Measurements from ENCODE around the gene UNC13C.

The UNC13C gene

GRCh38 chr15:54576298-54576935 is 598.2 kb downstream of the UNC13C start:
- no peak for DNase-seq

GRCh38 chr15:54577476-54578250 is 599.4 kb downstream of the UNC13C start:
- DNase-seq: no peak

DNA sequence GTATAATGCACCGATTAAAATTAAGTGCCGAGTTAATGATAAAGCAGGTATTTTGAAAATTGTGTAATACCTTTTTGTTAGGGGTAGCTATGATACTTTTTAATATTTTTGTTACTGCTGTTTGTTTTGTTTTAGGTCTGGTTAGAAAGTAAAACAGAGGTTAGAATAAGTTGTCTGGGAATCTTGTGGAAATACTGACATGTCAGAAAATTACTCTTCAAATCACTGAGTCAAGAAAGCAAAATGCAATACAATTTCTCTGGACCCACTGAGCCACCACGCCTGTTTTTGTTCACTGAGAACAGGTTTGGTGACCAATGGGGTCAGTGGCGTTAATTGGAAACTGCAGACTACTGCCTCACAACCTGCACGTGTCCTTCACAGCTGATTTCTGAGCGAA is 601.6 kb downstream of the UNC13C start:
- no peak for DNase-seq

DNA sequence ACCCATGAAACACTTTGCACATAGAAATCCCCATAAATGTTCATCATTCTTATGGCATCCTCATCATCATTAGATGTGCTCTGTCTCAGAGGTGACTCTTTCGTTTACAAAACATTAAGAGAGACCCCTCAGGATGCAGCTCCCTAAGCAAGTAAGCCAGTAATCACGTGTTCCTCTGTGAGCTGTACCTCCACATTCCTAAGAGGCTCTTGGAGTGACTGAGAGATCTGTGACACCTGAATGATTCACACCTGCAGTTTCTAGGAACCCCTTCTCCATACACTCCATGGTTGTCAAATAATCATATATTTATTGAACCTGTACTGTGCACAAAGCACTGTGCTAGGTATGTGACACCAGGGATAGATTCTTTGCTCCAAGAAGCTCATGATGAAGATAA is 602.4 kb downstream of the UNC13C start:
- DNase-seq: no peak

DNA sequence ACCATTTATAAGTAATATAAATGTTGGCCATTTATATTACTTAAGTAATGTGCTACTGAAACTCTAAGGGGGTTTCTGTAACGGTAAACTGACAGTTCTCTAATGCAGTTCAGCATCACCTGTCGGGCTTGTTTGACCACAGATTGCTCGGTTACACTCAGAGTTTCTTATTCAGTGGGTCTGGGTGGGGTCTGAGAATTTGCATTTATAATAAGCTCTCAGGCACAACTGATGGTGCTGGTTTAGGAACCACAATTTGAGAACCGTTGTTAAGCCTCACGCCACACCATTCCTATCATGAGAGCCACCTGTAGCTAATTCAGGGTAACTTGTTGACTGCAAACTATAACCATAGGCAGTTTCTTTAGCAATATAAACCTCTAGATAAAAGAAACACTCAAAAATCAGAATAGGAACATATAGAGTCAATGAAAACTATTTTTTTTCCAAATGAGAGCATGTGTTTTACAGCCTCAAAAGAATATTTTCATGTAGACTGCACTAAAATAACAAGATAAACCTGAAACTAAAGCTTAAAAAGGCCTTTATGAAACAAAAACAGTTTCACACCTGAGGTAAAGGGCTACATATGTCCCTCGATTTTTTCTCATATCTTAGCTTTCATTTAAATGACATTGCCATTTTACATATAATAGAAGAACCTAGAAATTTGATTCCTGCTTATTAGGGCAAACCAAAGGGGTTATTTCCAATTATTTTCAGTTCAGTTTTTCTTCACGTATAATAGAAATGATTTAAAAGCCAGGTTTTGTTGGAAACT is 604.8 kb downstream of the UNC13C start:
- no peak for DNase-seq

GRCh38 chr15:54585063-54585462 is 606.8 kb downstream of the UNC13C start:
- DNase-seq: no peak

GRCh38 chr15:54594115-54594514 is 615.9 kb downstream of the UNC13C start:
- no peak for DNase-seq

DNA sequence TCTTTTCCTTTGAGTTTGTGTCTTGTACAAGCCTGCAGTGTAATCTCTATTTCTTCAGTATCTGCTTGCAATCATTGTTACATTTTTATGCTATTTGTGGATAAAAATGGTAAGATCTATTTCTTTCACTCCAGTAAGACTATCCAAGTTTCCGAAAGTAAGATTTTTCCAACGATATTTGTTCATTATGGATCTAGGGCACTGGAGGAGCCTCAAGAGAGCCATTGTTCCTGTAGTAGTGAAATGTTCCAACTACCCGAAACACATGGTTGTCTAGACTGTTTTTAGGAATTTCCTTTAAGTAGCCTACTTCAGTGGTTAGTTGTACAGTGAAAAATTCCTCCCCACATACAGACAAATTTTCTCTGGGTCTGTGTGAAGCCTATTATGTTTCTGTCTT is 621.1 kb downstream of the UNC13C start:
- DNase-seq: no peak

DNA sequence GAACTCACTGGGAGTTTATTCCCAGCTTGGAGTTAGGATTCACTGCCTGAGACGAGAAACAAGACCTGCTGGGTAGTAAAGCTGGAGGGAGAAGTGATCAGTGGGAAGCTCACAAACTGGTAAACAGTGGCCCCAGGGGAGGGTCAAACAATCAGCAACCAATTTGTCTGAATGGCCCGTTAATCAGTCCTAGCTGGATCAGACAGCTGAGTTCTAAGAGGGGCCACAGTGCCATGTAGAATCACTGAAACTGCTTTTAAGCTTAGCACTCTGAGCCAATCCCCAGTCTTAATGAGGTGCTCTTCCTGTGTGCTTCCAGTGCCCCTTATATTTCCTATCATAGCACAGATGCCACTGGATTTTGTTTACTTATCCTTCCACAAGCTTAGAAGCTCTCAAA is 626.8 kb downstream of the UNC13C start:
- DNase-seq: no peak

DNA sequence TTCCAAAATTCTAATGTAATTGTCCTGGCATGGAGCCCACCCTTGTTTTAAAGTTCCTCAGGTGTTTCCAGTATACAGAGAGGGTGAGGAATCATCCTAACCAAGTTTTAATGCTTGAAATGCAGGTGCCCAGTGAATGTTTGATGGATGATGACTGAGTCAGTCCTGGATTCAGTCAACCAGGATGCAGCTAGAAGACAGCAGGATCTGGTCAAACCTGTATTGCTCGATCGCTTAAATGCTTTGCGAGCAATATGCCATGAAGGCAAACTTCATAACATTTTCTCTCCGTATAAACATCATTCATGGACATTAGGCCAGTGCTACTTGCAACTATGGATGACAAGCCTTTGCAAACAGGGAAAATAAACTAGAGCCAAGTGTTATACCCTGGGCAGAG is 627.3 kb downstream of the UNC13C start:
- no peak for DNase-seq

- DNase-seq: no peak
Measured at GRCh38 chr15:54608876-54609835, 630.9 kb downstream of the UNC13C start.

DNA sequence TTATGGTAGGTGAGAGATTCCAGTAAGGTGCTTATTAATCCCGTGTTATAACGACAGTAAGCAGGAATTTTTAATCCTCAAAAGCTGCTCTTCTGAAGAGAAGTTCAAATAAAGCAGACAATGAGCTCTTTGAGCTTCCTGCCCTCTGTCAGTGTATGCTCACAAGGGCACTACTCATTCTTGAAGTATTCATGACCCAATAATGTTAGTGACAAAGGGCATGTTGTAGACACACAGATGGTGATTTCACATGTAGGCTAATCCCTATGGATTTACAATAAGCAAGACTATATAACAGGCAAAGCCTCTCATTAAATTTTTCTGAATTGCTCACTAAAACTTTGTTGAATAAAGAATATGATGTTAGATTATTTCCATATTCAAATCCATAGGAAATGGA is 639.9 kb downstream of the UNC13C start:
- no peak for DNase-seq

DNA sequence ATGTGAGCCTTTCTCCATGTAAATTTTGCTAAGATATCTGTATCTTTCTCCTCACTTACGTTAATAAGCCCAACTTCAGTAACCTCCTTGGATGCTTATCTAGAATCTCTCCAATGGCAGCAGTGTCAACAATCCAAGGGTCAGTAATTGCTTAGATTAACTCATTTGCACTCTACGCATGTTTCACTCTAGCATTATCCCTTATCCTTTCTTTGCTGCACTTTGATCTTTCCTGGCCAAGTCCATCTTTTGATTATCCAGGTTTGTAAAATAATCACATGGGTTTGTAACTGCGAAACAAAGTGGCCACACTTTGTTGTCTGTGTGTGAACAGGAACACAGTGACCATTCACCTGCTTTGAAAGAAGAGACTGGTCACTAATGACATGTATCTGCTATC is 640.9 kb downstream of the UNC13C start:
- no peak for DNase-seq

GRCh38 chr15:54620916-54621315 is 642.7 kb downstream of the UNC13C start:
- DNase-seq: no peak

DNA sequence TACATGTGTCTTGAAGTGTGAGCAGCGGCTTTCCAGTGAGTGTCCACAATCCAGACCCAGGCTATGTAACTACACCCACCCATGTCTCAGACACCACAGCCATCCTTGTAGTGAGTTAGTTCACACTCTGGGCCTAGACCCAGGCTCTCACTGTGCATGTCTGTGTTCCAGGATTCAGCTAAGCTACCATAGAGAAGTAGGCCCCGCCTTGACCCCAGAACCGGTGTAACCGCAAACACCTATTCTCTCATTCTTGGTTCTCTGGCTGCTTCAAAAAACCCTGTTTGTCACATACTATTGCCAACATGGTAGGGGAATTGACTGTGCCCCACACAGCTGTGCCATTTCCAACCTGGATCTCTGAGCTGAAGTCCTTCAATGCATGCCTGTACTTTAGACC is 657.9 kb downstream of the UNC13C start:
- no peak for DNase-seq

GRCh38 chr15:54638666-54639065 is 660.4 kb downstream of the UNC13C start:
- no peak for DNase-seq

- DNase-seq: no peak
Measured at GRCh38 chr15:54640873-54641272, 662.6 kb downstream of the UNC13C start.

- DNase-seq: no peak
Measured at GRCh38 chr15:54644796-54645195, 666.6 kb downstream of the UNC13C start.

DNA sequence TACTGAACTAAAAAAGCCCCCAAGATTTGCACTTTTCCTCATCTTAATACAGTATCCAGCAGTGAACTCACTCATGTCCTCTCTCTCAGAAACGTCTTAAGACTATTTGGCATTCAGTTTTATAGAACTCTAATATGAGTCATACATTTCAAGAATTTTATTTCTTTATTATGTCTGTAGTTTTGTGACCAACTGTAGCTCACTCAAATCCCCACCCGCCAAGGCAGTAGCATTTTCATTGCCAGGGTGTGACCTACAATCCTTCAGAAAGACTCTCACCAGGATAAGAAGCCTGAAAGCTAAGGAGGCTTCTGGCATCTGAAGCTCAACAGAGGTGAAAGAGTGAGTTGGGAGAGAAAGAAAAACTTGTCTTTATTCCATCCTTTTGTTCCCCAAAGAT is 681.4 kb downstream of the UNC13C start:
- DNase-seq: no peak

DNA sequence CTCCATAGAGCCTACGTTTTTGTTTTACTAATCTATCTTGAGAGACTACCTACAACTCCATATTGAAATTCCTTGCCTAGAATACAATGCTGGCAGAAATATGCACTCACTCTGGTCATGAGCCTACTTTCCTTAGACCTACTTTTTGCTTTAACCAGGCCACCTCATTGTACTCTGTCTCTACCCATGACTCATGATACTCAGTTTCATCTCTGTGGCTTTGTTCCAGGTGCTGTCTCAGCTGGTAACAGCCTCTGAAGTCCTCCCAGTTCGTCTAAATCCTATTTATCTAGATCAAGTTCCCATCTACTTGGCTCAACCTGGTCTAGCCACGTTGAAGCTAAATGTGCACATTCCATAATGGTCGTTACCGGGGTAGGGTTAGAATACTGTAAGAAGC is 682.1 kb downstream of the UNC13C start:
- DNase-seq: no peak

DNA sequence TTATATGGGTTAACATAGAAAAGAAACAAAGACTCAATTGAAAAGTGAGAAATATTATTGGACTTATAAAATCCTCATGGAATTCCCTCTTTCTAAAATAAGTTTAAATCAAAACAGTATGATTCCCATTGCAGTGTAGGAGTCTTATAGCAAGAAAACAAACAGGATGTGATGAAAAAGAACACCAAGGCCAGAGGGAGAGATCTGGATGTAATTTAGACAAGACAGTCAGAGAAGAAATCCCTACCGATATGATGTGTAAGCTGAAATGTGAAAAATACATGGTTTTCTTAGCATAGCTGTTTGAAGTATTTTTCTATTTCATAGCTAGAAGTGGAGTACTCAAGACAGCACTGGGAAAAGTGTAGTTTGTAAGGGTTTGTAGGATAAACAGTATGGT is 697.0 kb downstream of the UNC13C start:
- DNase-seq: no peak

DNA sequence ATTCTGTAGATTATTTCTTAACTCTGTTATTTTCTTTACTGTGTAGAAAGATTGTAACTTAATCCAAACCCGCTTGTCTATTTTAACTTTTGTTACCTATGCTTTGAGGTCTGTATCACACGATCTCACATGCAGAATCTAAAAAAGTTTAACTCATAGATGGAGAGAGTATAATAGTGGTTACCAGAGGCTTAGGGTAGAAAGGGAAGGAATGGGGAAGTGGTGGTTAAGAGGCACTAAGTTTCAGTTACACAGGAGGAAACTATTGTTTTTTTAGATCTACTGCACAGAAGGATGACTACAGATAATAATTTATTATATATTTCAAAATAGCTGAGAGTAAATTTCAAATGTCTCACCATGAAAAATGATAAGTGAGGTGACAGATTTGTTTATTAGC is 703.3 kb downstream of the UNC13C start:
- DNase-seq: no peak

All from NCI-H1092 (cell line).